MM.1S (cell line): ENCODE results near the gene STX17.

Source experiments
- CTCF ChIP-seq: fragments of 300-600 bp; sonication (generic); IDR thresholded peaks from 2 replicates; pipeline ENCODE4 v1.5.1; 2016; ENCODE audit warnings: antibody characterized with exemption, low read length, mixed read lengths
- EZH2 ChIP-seq: fragments of 300-600 bp; sonication (generic); optimal IDR thresholded peaks from 2 replicates; pipeline ENCODE3; 2017; ENCODE audit warnings: low read depth, mild to moderate bottlenecking, antibody characterized with exemption, low read length, mixed read lengths

DNA sequence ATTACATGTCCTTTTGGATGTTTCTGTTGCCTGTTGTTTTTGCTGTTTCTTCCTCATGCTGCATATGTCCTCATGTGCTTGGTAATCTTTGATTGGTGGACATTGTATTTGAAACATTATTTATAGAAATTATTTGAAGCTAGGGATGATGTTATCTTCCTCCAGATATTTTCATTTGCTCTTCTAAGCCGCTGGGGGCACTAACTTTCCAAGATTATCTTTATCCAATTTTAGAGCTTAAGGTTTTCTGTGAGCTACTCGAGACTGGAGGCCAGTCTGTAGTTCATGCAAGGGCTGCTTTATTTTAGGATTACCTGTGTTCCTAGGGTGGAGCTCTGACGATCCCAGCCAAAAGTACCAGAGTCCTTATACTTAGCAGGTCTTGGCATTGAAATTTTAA, 40.9 kb downstream of the STX17 start:
- TF ChIP-seq CTCF (no peak), EZH2 (no peak)
